Measurements from ENCODE around the gene FSTL4. TPM values are rescaled to one million over a fixed set of nuclear protein-coding genes. Genes with fewer than 3 reads are reported as not detected.

The FSTL4 gene
- total RNA-seq, 1 donor from 2014 or later = not detected

DNA sequence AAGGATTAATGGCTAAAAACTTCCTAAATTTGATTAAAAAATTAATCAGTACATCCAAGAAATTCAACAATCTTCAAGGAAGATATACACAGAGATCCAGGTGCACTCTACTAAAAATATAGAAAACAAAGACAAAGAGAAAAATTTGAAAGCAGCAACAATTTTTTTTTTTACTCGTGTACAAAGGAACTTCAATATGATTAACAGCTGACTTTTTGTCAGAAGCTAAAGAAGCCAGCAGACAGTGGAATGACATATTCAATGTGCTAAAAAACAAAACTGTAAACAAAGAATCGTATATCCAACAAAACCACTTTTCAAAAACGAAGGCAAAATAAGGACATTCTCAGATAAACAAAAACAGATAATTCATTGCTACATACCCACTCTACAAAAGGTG is 234.6 kb downstream of the FSTL4 start:
- intact Hi-C loops (cut with micrococcal nuclease) = no loop called here
- no peak for DNase-seq (ENCODE audit: low spot score)
- Mint-ChIP-seq H3K9me3 (peaks cover 15% of the 10 kb centered on the region), H3K4me3 (no peak overlapping the region), H3K27me3 (ENCODE audit: insufficient read depth) (peaks cover 15% of the 10 kb centered on the region), H3K36me3 (ENCODE audit: low read depth) (peaks cover 4% of the 10 kb centered on the region), H3K4me1 (ENCODE audit: low read depth) (no peaks in the 10 kb centered on the region), H3K27ac (no peak overlapping the region)

DNA sequence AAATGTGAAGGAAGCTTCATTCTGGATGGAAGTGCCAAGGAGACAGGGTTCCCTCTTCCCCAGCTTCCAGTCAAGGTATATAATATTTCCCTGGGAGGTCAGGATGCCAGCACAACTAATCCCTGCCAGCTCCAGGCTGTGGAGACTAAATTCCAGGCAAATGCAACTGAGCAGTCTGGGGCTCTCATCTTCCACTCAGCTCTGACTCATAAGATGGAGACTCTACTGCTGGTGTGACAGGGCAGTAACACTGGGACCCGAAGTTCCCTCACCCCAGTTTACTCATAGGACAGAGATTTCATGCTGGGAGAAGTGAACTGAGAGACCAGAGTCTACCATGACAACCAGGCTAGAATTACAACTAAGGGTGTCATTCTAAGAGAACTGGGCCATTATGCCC is 235.4 kb downstream of the FSTL4 start:
- DNase-seq (ENCODE audit: low spot score) = no peak
- intact Hi-C loops (cut with micrococcal nuclease) = no loop called here
- H3K27me3 Mint-ChIP-seq (ENCODE audit: insufficient read depth) = peaks cover 15% of the 10 kb centered on the region
- H3K4me1 Mint-ChIP-seq (ENCODE audit: low read depth) = no peaks in the 10 kb centered on the region
- peaks cover 4% of the 10 kb centered on the region for H3K36me3 Mint-ChIP-seq (ENCODE audit: low read depth)
- no peak overlapping the region for H3K27ac Mint-ChIP-seq
- peaks cover 15% of the 10 kb centered on the region for H3K9me3 Mint-ChIP-seq
- no peak overlapping the region for H3K4me3 Mint-ChIP-seq

DNA sequence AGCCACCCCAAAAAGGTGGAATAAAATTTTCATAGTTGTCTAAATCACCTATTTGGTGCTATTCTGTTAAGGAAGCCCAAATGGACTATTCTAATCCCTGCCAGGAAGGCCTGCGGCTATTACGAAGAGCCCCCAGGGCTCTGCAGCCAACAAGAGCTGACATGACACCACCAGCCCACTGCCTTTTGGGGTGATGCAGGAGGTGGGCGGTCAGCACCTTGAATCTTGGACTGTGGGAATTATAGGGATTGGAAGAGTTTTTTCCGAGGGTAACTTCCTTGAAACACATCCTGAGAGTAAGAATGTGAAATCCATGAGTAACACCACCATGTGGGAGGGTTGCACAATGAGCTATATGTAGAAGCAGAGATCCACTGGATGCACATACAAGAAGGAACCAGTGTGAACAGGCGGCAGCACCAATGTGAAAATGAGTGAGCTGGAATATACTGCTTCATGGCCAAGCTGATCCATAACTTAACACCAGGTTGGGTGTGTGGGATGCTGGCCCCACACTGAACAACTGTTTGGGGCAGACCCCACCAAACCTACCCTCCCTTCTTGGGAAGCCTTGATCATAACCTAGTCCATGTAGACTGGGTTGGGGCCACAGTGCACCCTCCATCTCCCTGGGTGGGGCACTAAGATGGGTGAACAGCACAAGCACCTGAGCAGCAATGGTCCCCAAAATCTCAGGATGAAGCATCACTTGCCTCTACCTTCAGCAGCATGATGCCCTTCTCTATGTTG is 239.0 kb downstream of the FSTL4 start:
- peaks cover 7% of the 10 kb centered on the region for H3K27me3 Mint-ChIP-seq (ENCODE audit: insufficient read depth)
- no peak overlapping the region for H3K27ac Mint-ChIP-seq
- peaks cover 4% of the 10 kb centered on the region for H3K36me3 Mint-ChIP-seq (ENCODE audit: low read depth)
- H3K4me1 Mint-ChIP-seq (ENCODE audit: low read depth) = no peaks in the 10 kb centered on the region
- H3K4me3 Mint-ChIP-seq = no peak overlapping the region
- H3K9me3 Mint-ChIP-seq = peaks cover 15% of the 10 kb centered on the region
- no peak for DNase-seq (ENCODE audit: low spot score)
- intact Hi-C loops (cut with micrococcal nuclease) = no loop called here

DNA sequence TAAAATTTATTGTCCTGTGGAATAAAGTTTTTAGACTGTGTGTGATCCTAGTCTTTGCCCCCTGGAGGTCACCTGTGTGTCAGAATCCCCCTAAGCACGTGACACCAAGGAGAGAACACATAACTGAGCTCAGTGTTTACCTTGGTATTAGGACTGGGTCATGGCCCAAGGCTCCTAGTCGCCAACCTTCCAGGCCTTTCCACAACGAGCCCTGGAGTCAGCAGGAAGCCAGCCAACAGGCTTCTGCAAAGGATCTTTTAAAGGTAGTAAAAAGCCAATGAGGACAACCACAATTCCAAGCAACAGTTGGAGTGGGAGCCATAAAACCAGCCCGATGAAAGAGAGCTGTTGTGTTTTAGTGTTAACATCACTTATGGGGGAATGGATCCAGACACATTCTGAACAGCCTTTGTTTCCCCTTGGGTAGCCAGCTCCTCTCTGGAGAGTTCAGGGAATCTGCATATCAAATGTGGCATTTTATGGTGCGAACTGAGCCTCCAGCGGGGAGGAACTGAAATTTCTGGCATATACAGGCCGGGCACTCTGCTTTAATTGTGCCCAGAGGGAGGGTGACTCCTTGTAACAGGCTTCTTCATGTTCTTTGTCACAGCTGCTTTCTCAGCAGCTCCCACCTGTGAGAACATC is 239.9 kb downstream of the FSTL4 start:
- no peak overlapping the region for H3K27ac Mint-ChIP-seq
- H3K36me3 Mint-ChIP-seq (ENCODE audit: low read depth) = peaks cover 4% of the 10 kb centered on the region
- intact Hi-C loops (cut with micrococcal nuclease) = no loop called here
- H3K9me3 Mint-ChIP-seq = peaks cover 7% of the 10 kb centered on the region
- no peaks in the 10 kb centered on the region for H3K4me1 Mint-ChIP-seq (ENCODE audit: low read depth)
- H3K27me3 Mint-ChIP-seq (ENCODE audit: insufficient read depth) = peaks cover 6% of the 10 kb centered on the region
- H3K4me3 Mint-ChIP-seq = no peak overlapping the region
- DNase-seq (ENCODE audit: low spot score) = no peak

DNA sequence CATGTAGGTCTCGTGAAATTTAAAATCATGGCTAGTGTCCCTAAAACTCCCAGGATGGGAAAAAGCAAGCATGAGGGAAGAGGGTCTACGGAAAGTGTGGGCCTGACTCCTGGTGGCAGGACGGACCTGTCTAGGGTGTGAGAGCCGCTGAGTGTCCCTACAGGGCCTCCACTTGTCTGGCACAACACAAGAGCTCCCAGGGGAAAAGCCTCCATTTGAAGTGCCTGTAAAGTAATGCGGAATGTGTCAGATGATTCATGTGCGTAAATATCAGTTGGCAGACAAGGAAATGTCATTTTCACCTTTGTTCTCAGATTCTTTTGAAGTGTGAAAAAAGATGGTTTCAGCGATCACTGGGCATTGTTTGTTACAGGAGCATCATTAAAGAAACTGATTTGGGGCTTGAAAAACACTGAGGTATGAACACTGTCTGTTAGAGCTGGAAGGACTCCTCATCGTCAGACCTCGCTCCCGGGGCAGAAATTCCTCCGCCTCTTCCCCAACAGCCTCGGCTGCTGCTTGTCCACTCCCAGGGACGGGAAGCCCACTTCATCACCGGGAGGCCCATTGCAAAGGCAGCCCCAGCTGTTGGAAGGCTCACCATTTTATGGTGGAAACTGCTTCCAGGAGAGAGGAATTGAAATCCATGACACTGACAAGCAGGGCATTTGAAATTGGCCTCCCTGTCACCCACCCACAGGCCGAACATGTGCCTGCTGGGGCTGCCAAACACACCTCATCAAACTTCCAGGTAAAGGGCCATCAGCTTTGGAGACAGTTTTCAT is 240.8 kb downstream of the FSTL4 start:
- Mint-ChIP-seq H3K4me1 (ENCODE audit: low read depth) (no peaks in the 10 kb centered on the region), H3K36me3 (ENCODE audit: low read depth) (no peaks in the 10 kb centered on the region), H3K27me3 (ENCODE audit: insufficient read depth) (peaks cover 4% of the 10 kb centered on the region), H3K27ac (no peak overlapping the region), H3K4me3 (no peak overlapping the region), H3K9me3 (no peaks in the 10 kb centered on the region)
- intact Hi-C loops (cut with micrococcal nuclease) = no loop called here
- DNase-seq (ENCODE audit: low spot score) = no peak

DNA sequence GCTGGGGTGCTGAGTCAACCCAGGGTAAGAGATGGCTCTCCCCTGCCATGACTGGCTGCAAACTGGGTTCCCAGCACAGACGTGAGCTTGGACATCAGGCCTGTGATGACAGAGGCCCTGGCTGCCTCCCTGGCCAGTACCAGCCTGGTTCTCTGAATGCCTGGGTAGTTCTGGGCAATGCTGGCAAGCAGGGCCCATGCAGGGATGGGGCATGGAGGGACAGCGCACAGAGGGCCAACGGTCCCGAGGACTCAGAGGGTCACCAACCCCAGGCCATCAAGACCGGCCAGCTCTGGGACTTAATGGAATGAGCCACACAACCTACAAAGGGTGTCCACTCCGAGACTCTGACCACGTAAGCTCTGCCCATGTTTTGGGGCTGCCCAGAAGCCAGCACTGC is 241.4 kb downstream of the FSTL4 start:
- Mint-ChIP-seq H3K36me3 (ENCODE audit: low read depth) (no peaks in the 10 kb centered on the region), H3K9me3 (no peaks in the 10 kb centered on the region), H3K27me3 (ENCODE audit: insufficient read depth) (peaks cover 4% of the 10 kb centered on the region), H3K4me3 (no peak overlapping the region), H3K4me1 (ENCODE audit: low read depth) (no peaks in the 10 kb centered on the region), H3K27ac (no peak overlapping the region)
- no peak for DNase-seq (ENCODE audit: low spot score)
- intact Hi-C loops (cut with micrococcal nuclease) = no loop called here

DNA sequence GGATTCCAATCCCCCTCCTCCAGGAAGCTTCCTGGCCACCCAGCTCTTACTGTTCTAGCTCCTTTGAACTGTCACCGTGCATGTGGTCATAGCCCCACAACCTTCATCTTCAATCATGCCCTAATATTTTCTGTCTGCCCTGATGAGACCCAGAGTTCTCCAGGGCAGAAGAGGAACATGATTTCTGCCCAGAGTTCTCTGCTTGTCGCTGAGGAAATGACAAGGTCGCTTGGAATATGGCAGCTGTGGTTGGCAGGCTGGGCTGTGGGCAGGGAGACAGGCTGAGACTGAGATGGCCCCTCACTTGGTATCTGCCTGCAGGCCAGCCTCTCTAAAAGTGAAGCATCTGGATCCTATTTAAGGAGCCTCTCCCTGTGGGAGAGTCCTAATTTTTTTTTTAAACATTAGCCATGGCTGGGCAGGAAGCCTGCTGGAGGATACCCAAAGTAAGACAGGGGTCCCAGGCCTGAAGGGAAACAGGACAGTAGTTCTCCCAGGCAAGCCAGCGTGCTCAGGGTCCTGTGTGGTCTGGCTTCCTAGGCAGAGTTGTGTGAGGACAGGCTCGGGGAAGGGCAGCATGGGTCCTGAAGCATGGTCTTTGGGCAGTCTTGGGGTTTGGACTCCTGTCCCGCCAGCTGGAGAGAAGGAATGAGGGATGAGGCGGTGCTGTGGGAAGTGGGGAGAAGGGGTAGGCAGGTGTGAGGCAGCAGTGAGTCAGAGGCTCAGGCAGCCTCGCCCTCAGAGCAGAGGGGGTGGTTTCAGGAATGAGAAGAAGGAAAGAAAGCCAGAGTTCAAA is 242.1 kb downstream of the FSTL4 start:
- intact Hi-C loops (cut with micrococcal nuclease) = no loop called here

DNA sequence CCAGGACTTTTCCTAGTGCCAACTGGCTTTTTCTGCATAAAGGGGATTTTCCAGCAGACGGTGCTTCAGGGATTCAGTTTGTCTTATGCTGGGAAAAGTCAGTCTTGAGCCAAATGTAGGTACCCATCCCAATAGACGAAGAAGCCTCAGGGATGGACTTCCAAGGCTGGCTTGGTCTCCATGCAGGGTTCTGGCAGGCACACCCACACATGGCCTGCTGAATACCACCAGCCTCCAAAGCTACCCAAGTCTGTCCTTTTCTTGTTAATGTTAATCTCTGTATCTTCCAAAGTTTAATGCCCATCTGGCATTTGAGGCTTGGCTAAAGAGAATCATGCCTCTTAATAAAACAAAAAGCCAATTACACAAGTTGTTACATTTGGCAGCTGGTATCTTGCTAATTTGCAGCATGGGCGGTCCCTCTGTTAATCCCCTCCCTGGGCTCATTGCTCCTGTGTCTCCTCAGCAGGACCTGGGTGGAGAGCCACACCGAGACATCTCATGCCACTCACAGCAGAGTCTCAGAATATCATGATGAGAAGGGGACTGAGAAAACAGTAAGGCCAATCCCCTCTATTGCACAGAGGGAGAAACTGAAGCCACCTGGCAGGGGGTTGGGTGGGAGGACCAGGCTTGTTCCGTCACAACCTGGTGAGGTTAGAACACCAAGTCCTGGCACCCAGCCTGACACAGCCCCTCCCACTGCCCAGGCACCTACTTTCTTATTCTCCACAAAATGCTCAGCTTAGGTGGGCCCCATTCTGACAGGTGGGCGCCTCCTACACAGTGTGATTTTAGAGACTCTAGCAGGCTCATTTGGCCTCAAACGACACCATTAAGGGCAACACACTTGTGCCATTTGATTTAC is 243.2 kb downstream of the FSTL4 start:
- no peak for DNase-seq (ENCODE audit: low spot score)
- no peak overlapping the region for H3K27ac Mint-ChIP-seq
- H3K9me3 Mint-ChIP-seq = no peaks in the 10 kb centered on the region
- no peaks in the 10 kb centered on the region for H3K36me3 Mint-ChIP-seq (ENCODE audit: low read depth)
- no peaks in the 10 kb centered on the region for H3K4me1 Mint-ChIP-seq (ENCODE audit: low read depth)
- intact Hi-C loops (cut with micrococcal nuclease) = no loop called here
- H3K4me3 Mint-ChIP-seq = no peak overlapping the region
- no peaks in the 10 kb centered on the region for H3K27me3 Mint-ChIP-seq (ENCODE audit: insufficient read depth)

More for the DNA sequence above, 242.1 kb downstream of the FSTL4 start:
- Mint-ChIP-seq H3K4me1 (ENCODE audit: low read depth) (no peaks in the 10 kb centered on the region), H3K4me3 (no peak overlapping the region), H3K27me3 (ENCODE audit: insufficient read depth) (peaks cover 4% of the 10 kb centered on the region), H3K9me3 (no peaks in the 10 kb centered on the region), H3K27ac (no peak overlapping the region), H3K36me3 (ENCODE audit: low read depth) (no peaks in the 10 kb centered on the region)
- no peak for DNase-seq (ENCODE audit: low spot score)

DNA sequence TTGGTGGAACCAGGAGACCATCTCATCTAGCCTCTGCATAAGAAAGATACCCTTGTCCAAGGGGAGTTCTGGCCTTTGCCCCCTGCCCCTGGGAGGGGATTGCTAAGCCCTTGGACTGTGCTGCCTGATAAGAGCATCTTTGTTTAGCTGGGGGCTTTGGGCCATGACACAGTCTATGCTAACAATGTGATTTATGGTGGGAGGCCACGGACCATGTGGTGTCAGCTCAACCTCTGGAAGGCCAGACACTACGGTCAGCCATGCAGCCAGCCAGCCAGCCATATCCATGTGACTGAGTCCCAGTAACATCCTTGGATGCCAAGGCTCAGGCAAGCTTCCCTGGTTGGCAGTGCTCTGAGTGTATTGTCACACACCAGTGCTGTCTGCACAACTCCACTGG is 244.4 kb downstream of the FSTL4 start:
- H3K4me3 Mint-ChIP-seq = no peak overlapping the region
- no peaks in the 10 kb centered on the region for H3K27me3 Mint-ChIP-seq (ENCODE audit: insufficient read depth)
- H3K36me3 Mint-ChIP-seq (ENCODE audit: low read depth) = no peaks in the 10 kb centered on the region
- H3K27ac Mint-ChIP-seq = no peak overlapping the region
- intact Hi-C loops (cut with micrococcal nuclease) = no loop called here
- H3K4me1 Mint-ChIP-seq (ENCODE audit: low read depth) = no peaks in the 10 kb centered on the region
- DNase-seq (ENCODE audit: low spot score) = no peak
- H3K9me3 Mint-ChIP-seq = no peaks in the 10 kb centered on the region

DNA sequence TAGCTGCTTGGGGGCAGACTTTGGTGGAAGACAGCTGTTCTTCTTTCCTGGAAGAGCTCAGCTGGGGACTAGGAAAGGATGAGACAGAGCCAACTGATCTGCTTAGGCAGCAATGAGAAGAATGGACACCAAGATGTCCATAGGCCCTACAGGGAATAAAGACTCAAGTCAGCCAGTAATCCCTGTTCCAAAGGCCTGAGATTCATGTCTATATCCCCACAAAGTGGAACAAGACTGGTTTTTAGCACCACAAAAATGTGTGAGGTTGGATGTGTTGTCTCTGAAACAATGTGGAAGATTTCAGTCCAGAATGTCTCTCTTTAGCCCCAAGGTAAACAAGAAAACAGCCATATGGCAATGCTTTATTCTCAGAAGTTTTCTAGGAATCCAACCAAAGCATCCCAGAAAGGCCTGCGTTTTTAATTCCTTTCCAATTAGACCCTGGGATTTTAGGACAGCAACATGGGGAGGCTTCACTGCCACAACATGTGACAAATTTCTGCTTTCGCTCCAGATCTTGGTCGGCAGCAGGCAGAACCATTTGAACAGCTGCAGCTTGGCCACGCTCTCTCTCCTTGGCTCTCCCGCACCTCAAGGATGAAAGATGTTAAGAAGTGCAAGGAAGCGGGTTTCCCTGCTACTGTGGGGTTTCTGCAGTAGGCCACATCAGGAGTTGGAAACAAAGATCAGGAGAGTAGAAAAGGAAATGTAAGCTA is 245.1 kb downstream of the FSTL4 start:
- Mint-ChIP-seq H3K27me3 (ENCODE audit: insufficient read depth) (peaks cover 2% of the 10 kb centered on the region), H3K36me3 (ENCODE audit: low read depth) (no peaks in the 10 kb centered on the region), H3K9me3 (no peaks in the 10 kb centered on the region), H3K4me1 (ENCODE audit: low read depth) (no peaks in the 10 kb centered on the region), H3K27ac (no peak overlapping the region), H3K4me3 (no peak overlapping the region)
- intact Hi-C loops (cut with micrococcal nuclease) = no loop called here
- no peak for DNase-seq (ENCODE audit: low spot score)

DNA sequence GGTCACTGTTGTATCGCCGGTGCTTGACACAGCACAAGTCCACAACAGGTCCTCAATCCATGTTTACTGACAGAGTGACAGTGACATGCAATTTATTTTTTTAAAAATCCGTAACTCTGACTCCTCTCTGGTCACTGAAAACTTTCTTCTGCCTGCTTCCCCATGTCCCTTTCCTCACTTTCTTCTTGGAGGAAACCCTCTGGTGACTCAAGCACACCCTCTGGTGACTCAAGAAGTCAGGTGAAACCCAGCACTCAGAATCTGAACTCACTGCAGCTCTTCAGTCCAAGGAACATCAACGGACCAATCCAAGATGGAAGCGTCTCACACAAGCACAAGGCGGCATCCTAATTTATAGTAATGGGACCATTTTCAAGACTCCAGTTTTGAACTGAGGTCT is 245.9 kb downstream of the FSTL4 start:
- Mint-ChIP-seq H3K4me1 (ENCODE audit: low read depth) (no peaks in the 10 kb centered on the region), H3K9me3 (no peaks in the 10 kb centered on the region), H3K4me3 (no peak overlapping the region), H3K27me3 (ENCODE audit: insufficient read depth) (peaks cover 2% of the 10 kb centered on the region), H3K36me3 (ENCODE audit: low read depth) (no peaks in the 10 kb centered on the region), H3K27ac (no peak overlapping the region)
- DNase-seq (ENCODE audit: low spot score) = no peak
- intact Hi-C loops (cut with micrococcal nuclease) = no loop called here

All from activated T-helper 1 cell treated with anti-CD3 and anti-CD28 coated beads, Interleukin-12 subunit alpha, Interleukin-12 subunit beta, Interleukin-2, Interleukin-4 antibody, amounts not matched to agents 30 ng/mL and 10 ng/mL and 1 ng/mL, durations not matched to agents 14 hours and 24 hours and 36 hours (primary cell).